ENCODE measurements around the gene RDH16.
"Not testable (repeated sequence)": the region's sequence is repeated elsewhere in the genome, so short reads cannot be mapped to it uniquely, and the experiment has no call there.

The RDH16 gene

DNA sequence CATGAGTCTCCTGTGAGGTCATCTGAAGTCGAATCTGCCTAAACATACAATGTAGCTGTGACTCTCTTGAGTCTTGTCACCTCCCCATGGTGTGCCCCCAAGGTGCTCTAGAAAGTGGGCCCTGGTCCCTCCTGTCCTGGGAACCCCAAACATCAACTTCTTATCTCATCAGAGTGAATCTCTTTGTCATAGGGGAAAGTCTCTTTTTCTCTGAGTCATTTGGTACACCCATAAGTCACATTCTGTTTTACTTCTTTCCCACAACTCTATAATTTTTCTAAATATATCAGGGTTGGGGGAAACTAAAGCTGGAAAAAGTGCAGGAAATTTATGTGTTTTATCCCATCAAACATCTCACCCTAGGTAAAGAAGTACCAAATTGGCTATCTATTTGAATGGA lies 36.1 kb downstream of the RDH16 start:
- no peak overlapping the region for H2BK120ac ChIP-seq (ENCODE audit: low read depth, low read length)
- no peak overlapping the region for H3K56ac ChIP-seq (ENCODE audit: low read length)
- no peaks in the 10 kb centered on the region for H3K27me3 ChIP-seq (ENCODE audit: insufficient read depth, low read length, poor library complexity)
- H3K18ac ChIP-seq (ENCODE audit: low read length): no peak overlapping the region
- no peak overlapping the region for H4K5ac ChIP-seq (ENCODE audit: low read length)
- H3K79me2 ChIP-seq (ENCODE audit: control insufficient read depth, insufficient read depth, low read length): no peaks in the 10 kb centered on the region
- H3K4me1 ChIP-seq (ENCODE audit: control insufficient read depth, low read depth, low read length): no peaks in the 10 kb centered on the region
- no peak overlapping the region for H2AK5ac ChIP-seq (ENCODE audit: low read length)
- no peak overlapping the region for H3K9ac ChIP-seq (ENCODE audit: low read length)
- no peak overlapping the region for H2BK5ac ChIP-seq (ENCODE audit: low read length)
- H2BK15ac ChIP-seq (replicated peaks; ENCODE audit: low read depth): no peak overlapping the region
- no peak overlapping the region for H3K4ac ChIP-seq (ENCODE audit: low read depth, low read length)
- DNase-seq: no peak
- H4K8ac ChIP-seq (ENCODE audit: low read depth, low read length): no peak overlapping the region
- H3K23ac ChIP-seq (ENCODE audit: low read length): no peak overlapping the region
- no peak overlapping the region for H3K4me3 ChIP-seq (ENCODE audit: low read length)
- H3K27ac ChIP-seq (ENCODE audit: low read depth, low read length): no peak overlapping the region
- no peak overlapping the region for H3K4me2 ChIP-seq (ENCODE audit: low read length)
- H3K36me3 ChIP-seq (ENCODE audit: control insufficient read depth, insufficient read depth, low read length): no peaks in the 10 kb centered on the region
- no CpG with 5 or more reads among the region's 1 CpG for WGBS (ENCODE audit: extremely low coverage, insufficient coverage, low lambda C conversion rate)
- no peaks in the 10 kb centered on the region for H3K79me1 ChIP-seq (ENCODE audit: low read length)

DNA sequence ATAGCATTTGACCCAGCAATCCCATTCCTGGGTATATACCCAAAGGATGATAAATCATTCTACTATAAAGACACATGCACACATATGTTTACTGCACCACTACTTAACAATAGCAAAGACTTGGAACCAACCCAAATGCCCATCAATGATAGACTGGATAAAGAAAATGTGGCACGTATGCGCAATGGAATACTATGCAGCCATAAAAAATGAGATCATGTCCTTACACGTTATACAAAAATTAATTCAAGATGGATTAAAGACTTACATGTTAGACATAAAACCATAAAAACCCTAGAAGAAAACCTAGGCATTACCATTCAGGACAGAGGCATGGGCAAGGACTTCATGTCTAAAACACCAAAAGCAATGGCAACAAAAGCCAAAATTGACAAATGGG lies 39.3 kb downstream of the RDH16 start:
- H3K79me2 ChIP-seq (ENCODE audit: control insufficient read depth, insufficient read depth, low read length); H2BK5ac ChIP-seq (ENCODE audit: low read length); H3K79me1 ChIP-seq (ENCODE audit: low read length); H3K23ac ChIP-seq (ENCODE audit: low read length); H3K4me2 ChIP-seq (ENCODE audit: low read length); H2AK5ac ChIP-seq (ENCODE audit: low read length); H4K5ac ChIP-seq (ENCODE audit: low read length); H3K27ac ChIP-seq (ENCODE audit: low read depth, low read length); H3K9ac ChIP-seq (ENCODE audit: low read length); H3K27me3 ChIP-seq (ENCODE audit: insufficient read depth, low read length, poor library complexity); H3K56ac ChIP-seq (ENCODE audit: low read length); H3K4me1 ChIP-seq (ENCODE audit: control insufficient read depth, low read depth, low read length); H2BK15ac ChIP-seq (replicated peaks; ENCODE audit: low read depth); H3K4ac ChIP-seq (ENCODE audit: low read depth, low read length); DNase-seq; H4K8ac ChIP-seq (ENCODE audit: low read depth, low read length); H3K4me3 ChIP-seq (ENCODE audit: low read length); H2BK120ac ChIP-seq (ENCODE audit: low read depth, low read length); H3K36me3 ChIP-seq (ENCODE audit: control insufficient read depth, insufficient read depth, low read length); H3K18ac ChIP-seq (ENCODE audit: low read length): not testable (repeated sequence)
- no CpG with 5 or more reads among the region's 3 CpGs for WGBS (ENCODE audit: extremely low coverage, insufficient coverage, low lambda C conversion rate)

DNA sequence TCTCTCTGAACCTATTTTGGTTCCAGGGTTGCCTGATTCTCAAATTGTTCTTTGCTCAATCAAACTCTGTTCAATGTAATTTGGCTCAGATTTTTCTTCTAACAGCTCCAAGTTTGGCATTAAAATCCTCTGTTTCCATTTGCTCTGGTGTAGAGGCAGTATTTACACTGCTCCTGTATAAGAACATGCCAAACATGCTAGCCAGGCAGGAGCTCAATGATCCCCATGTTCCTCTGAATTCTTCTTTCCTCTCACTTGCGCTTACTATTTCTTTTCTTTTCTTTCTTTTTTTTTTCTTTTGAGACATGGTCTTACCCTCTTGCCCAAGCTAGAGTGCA lies 40.4 kb downstream of the RDH16 start:
- H3K27me3 ChIP-seq (ENCODE audit: insufficient read depth, low read length, poor library complexity): no peaks in the 10 kb centered on the region
- H2BK120ac ChIP-seq (ENCODE audit: low read depth, low read length): no peak overlapping the region
- no peak overlapping the region for H3K23ac ChIP-seq (ENCODE audit: low read length)
- H3K56ac ChIP-seq (ENCODE audit: low read length): no peak overlapping the region
- DNase-seq: no peak
- no peak overlapping the region for H3K4ac ChIP-seq (ENCODE audit: low read depth, low read length)
- no peak overlapping the region for H3K4me2 ChIP-seq (ENCODE audit: low read length)
- H3K4me3 ChIP-seq (ENCODE audit: low read length): no peak overlapping the region
- H3K79me2 ChIP-seq (ENCODE audit: control insufficient read depth, insufficient read depth, low read length): no peaks in the 10 kb centered on the region
- H2BK5ac ChIP-seq (ENCODE audit: low read length): no peak overlapping the region
- H2AK5ac ChIP-seq (ENCODE audit: low read length): no peak overlapping the region
- H4K5ac ChIP-seq (ENCODE audit: low read length): no peak overlapping the region
- no peaks in the 10 kb centered on the region for H3K36me3 ChIP-seq (ENCODE audit: control insufficient read depth, insufficient read depth, low read length)
- no peak overlapping the region for H3K18ac ChIP-seq (ENCODE audit: low read length)
- H3K4me1 ChIP-seq (ENCODE audit: control insufficient read depth, low read depth, low read length): no peaks in the 10 kb centered on the region
- no peaks in the 10 kb centered on the region for H3K79me1 ChIP-seq (ENCODE audit: low read length)
- no peak overlapping the region for H4K8ac ChIP-seq (ENCODE audit: low read depth, low read length)
- H2BK15ac ChIP-seq (replicated peaks; ENCODE audit: low read depth): no peak overlapping the region
- no CpG with 5 or more reads among the region's 1 CpG for WGBS (ENCODE audit: extremely low coverage, insufficient coverage, low lambda C conversion rate)
- no peak overlapping the region for H3K27ac ChIP-seq (ENCODE audit: low read depth, low read length)
- no peak overlapping the region for H3K9ac ChIP-seq (ENCODE audit: low read length)

DNA sequence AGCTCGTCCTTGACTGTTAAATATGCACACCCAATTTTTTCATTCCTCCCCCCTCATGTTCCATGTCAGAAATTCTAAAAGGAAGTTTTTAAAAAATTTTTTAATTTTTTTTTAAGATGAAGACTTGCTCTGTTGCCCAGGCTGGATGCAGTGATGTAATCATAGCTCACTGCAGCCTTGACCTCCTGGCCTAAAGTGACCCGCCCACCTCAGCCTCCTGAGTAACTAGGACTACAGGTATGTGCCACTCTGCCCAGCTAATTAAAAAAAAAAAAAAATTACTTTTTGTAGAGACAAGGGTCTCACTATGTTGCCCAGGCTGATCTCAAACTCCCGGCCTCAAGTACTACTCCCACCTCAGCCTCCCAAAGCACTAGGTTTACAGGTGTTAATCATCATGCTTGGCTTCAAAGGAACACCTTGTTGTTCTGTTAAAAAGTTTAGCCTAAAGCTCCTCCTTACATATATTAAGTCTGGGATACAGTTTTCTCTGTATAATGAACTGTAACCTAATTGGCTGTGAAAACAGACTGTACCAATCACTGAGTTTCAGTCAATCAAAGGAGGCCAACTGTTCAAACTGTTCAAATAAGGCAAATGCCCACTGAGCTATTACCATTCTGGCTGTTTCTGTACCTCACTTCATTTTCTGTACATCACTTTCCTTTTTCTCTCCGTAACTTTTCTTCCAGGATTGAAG lies 41.0 kb downstream of the RDH16 start:
- Histone ChIP-seq H3K79me1 (ENCODE audit: low read length) (no peaks in the 10 kb centered on the region), H3K23ac (ENCODE audit: low read length) (no peak overlapping the region), H3K79me2 (ENCODE audit: control insufficient read depth, insufficient read depth, low read length) (no peaks in the 10 kb centered on the region), H2BK5ac (ENCODE audit: low read length) (no peak overlapping the region), H3K36me3 (ENCODE audit: control insufficient read depth, insufficient read depth, low read length) (no peaks in the 10 kb centered on the region), H4K5ac (ENCODE audit: low read length) (no peak overlapping the region), H3K18ac (ENCODE audit: low read length) (no peak overlapping the region), H3K27me3 (ENCODE audit: insufficient read depth, low read length, poor library complexity) (no peaks in the 10 kb centered on the region), H3K4ac (ENCODE audit: low read depth, low read length) (no peak overlapping the region), H3K4me2 (ENCODE audit: low read length) (no peak overlapping the region), H3K4me1 (ENCODE audit: control insufficient read depth, low read depth, low read length) (no peaks in the 10 kb centered on the region), H3K56ac (ENCODE audit: low read length) (no peak overlapping the region), H3K4me3 (ENCODE audit: low read length) (no peak overlapping the region), H2AK5ac (ENCODE audit: low read length) (no peak overlapping the region), H3K27ac (ENCODE audit: low read depth, low read length) (no peak overlapping the region), H2BK120ac (ENCODE audit: low read depth, low read length) (no peak overlapping the region), H3K9ac (ENCODE audit: low read length) (no peak overlapping the region), H2BK15ac (replicated peaks; ENCODE audit: low read depth) (no peak overlapping the region), H4K8ac (ENCODE audit: low read depth, low read length) (no peak overlapping the region)
- whole genome bisulfite sequencing (ENCODE audit: extremely low coverage, insufficient coverage, low lambda C conversion rate): no CpG with 5 or more reads among the region's 4 CpGs
- DNase-seq: no peak

DNA sequence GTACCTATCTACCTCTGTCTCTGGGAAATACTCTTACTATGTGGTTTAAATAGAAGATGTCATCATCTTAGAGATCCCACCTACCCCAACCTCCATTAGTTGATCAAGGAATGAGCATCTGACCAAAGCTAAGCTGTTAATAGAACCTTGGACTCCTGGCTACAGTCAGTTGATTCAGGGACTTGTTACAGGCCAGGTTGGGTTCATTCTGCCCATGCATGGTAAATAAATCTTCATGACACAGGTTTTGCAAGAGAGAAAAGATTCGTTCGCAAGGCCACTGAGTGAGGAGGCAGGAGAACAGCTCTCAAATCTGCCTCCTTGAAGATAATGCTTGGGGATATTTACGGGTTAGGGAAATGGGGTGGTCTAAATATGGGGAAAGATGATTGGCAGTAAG lies 42.7 kb downstream of the RDH16 start:
- Histone ChIP-seq H3K4me1 (ENCODE audit: control insufficient read depth, low read depth, low read length) (no peaks in the 10 kb centered on the region), H3K4me3 (ENCODE audit: low read length) (no peak overlapping the region), H3K23ac (ENCODE audit: low read length) (no peak overlapping the region), H4K8ac (ENCODE audit: low read depth, low read length) (no peak overlapping the region), H2BK5ac (ENCODE audit: low read length) (no peak overlapping the region), H2BK120ac (ENCODE audit: low read depth, low read length) (no peak overlapping the region), H2AK5ac (ENCODE audit: low read length) (no peak overlapping the region), H2BK15ac (replicated peaks; ENCODE audit: low read depth) (no peak overlapping the region), H3K9ac (ENCODE audit: low read length) (no peak overlapping the region), H3K27me3 (ENCODE audit: insufficient read depth, low read length, poor library complexity) (no peaks in the 10 kb centered on the region), H3K36me3 (ENCODE audit: control insufficient read depth, insufficient read depth, low read length) (no peaks in the 10 kb centered on the region), H3K27ac (ENCODE audit: low read depth, low read length) (no peak overlapping the region), H3K4ac (ENCODE audit: low read depth, low read length) (no peak overlapping the region), H3K4me2 (ENCODE audit: low read length) (no peak overlapping the region), H3K56ac (ENCODE audit: low read length) (no peak overlapping the region), H3K79me2 (ENCODE audit: control insufficient read depth, insufficient read depth, low read length) (no peaks in the 10 kb centered on the region), H3K79me1 (ENCODE audit: low read length) (no peaks in the 10 kb centered on the region), H3K18ac (ENCODE audit: low read length) (no peak overlapping the region), H4K5ac (ENCODE audit: low read length) (no peak overlapping the region)
- no peak for DNase-seq
- no CpG with 5 or more reads among the region's 3 CpGs for WGBS (ENCODE audit: extremely low coverage, insufficient coverage, low lambda C conversion rate)

DNA sequence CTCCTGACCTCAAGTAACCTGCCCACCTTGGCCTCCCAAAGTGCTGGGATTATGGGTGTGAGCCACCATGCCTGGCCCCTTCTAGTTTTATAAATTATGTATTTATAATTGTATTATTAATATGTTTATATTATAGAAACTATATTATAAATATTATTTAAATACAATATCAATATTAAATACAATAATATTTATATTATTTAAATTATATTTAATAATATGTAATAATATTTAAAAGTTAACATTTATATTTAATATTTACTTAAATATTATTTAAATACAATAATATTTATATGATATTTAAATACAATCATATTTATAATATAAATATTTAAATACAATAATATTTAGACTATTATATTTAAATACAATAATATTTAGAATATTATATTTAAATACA lies 43.2 kb downstream of the RDH16 start:
- Histone ChIP-seq H3K4me2 (ENCODE audit: low read length) (no peak overlapping the region), H2BK15ac (replicated peaks; ENCODE audit: low read depth) (no peak overlapping the region), H3K79me2 (ENCODE audit: control insufficient read depth, insufficient read depth, low read length) (no peaks in the 10 kb centered on the region), H2AK5ac (ENCODE audit: low read length) (no peak overlapping the region), H3K4me3 (ENCODE audit: low read length) (no peak overlapping the region), H3K56ac (ENCODE audit: low read length) (no peak overlapping the region), H4K8ac (ENCODE audit: low read depth, low read length) (no peak overlapping the region), H3K27ac (ENCODE audit: low read depth, low read length) (no peak overlapping the region), H2BK120ac (ENCODE audit: low read depth, low read length) (no peak overlapping the region), H3K9ac (ENCODE audit: low read length) (no peak overlapping the region), H3K36me3 (ENCODE audit: control insufficient read depth, insufficient read depth, low read length) (no peaks in the 10 kb centered on the region), H2BK5ac (ENCODE audit: low read length) (no peak overlapping the region), H3K23ac (ENCODE audit: low read length) (no peak overlapping the region), H3K18ac (ENCODE audit: low read length) (no peak overlapping the region), H4K5ac (ENCODE audit: low read length) (no peak overlapping the region), H3K4ac (ENCODE audit: low read depth, low read length) (no peak overlapping the region), H3K27me3 (ENCODE audit: insufficient read depth, low read length, poor library complexity) (no peaks in the 10 kb centered on the region), H3K4me1 (ENCODE audit: control insufficient read depth, low read depth, low read length) (no peaks in the 10 kb centered on the region), H3K79me1 (ENCODE audit: low read length) (no peaks in the 10 kb centered on the region)
- DNase-seq: no peak

Data from mesendoderm (in vitro differentiated cells).